GM10266 (cell line): ENCODE data around the gene PTGDR2.

Experiments
- DNase-seq: peaks from one replicate; pipeline ENCODE4 v3.0.0; 2012; ENCODE audit errors: extremely low spot score
- CTCF ChIP-seq: IDR thresholded peaks from 2 replicates; pipeline ENCODE4 v1.5.1; 2012; ENCODE audit warnings: mild to moderate bottlenecking, low read depth; ENCODE audit not compliant: control insufficient read depth, insufficient read depth; ENCODE audit errors: missing control alignments

The PTGDR2 gene

GRCh38 chr11:60857378-60858232 is 1.9 kb upstream of the PTGDR2 start:
- no peak for DNase-seq
- TF ChIP-seq CTCF = no peak

GRCh38 chr11:60854847-60855725 is 664 bp downstream of the PTGDR2 start:
- no peak for TF ChIP-seq CTCF

GRCh38 chr11:60854140-60854846 is 1.5 kb downstream of the PTGDR2 start:
- DNase-seq = no peak
- no peak for TF ChIP-seq CTCF

More at GRCh38 chr11:60854847-60855725, 664 bp downstream of the PTGDR2 start:
- DNase-seq = no peak

GRCh38 chr11:60852982-60853950 is 2.5 kb downstream of the PTGDR2 start:
- TF ChIP-seq CTCF = no peak
- no peak for DNase-seq

- DNase-seq = no peak
- TF ChIP-seq CTCF = no peak
Measured at GRCh38 chr11:60852117-60852981, 3.4 kb downstream of the PTGDR2 start.
